Central memory CD8-positive, alpha-beta T cell (primary cell): Measurements from ENCODE around the gene CGNL1.

Source experiments
- ATAC-seq: fragments of 150-1000 bp; cut with Tn5 transposase; replicated peaks from 2 replicates; pipeline ENCODE4 v1.10.0; 2022; ENCODE audit warnings: mild to moderate bottlenecking, moderate FRiP score, moderate number of reproducible peaks; ENCODE audit not compliant: poor library complexity, severe bottlenecking; ENCODE audit errors: extremely low read depth
- DNase-seq, 2 donors: peaks; one replicate each; pipeline ENCODE4 v3.0.0; 2021; ENCODE audit warnings: low spot score in 2 of 2
- H3K27ac Mint-ChIP-seq: one replicate; pipeline ENCODE4 v1.8.0; 2022; ENCODE audit warnings: low read depth, mild to moderate bottlenecking, moderate library complexity, mixed read lengths
- H3K27me3 Mint-ChIP-seq: one replicate; pipeline ENCODE4 v1.8.0; 2022; ENCODE audit warnings: mixed read lengths
- H3K36me3 Mint-ChIP-seq: one replicate; pipeline ENCODE4 v1.8.0; 2022; ENCODE audit warnings: mild to moderate bottlenecking, moderate library complexity, mixed read lengths; ENCODE audit not compliant: insufficient read depth
- H3K4me1 Mint-ChIP-seq: one replicate; pipeline ENCODE4 v1.8.0; 2022; ENCODE audit warnings: mixed read lengths
- H3K4me3 Mint-ChIP-seq: one replicate; pipeline ENCODE4 v1.8.0; 2022; ENCODE audit warnings: mild to moderate bottlenecking, moderate library complexity, mixed read lengths
- H3K9me3 Mint-ChIP-seq: one replicate; pipeline ENCODE4 v1.8.0; 2022; ENCODE audit warnings: mixed read lengths

CGNL1 gene

GRCh38 chr15:57401546-57401945 is 25.2 kb downstream of the CGNL1 start:
- Mint-ChIP-seq H3K27ac (no peak overlapping the region), H3K36me3 (no peaks in the 10 kb centered on the region), H3K4me3 (no peak overlapping the region), H3K9me3 (no peaks in the 10 kb centered on the region), H3K27me3 (peaks cover 55% of the 10 kb centered on the region), H3K4me1 (no peaks in the 10 kb centered on the region)
- no peak for DNase-seq
- ATAC-seq, result no peak

- Mint-ChIP-seq H3K27ac (no peak overlapping the region), H3K27me3 (peaks cover 47% of the 10 kb centered on the region), H3K36me3 (no peaks in the 10 kb centered on the region), H3K4me3 (no peak overlapping the region), H3K4me1 (no peaks in the 10 kb centered on the region), H3K9me3 (no peaks in the 10 kb centered on the region)
- ATAC-seq (no peak), DNase-seq (no peak)
Measured at GRCh38 chr15:57403017-57403416, 26.7 kb downstream of the CGNL1 start.

- H3K27me3 Mint-ChIP-seq, result peaks cover 45% of the 10 kb centered on the region
- no peak overlapping the region for H3K27ac Mint-ChIP-seq
- H3K9me3 Mint-ChIP-seq, result no peaks in the 10 kb centered on the region
- no peak for DNase-seq
- H3K4me1 Mint-ChIP-seq, result no peaks in the 10 kb centered on the region
- no peaks in the 10 kb centered on the region for H3K36me3 Mint-ChIP-seq
- no peak overlapping the region for H3K4me3 Mint-ChIP-seq
- no peak for ATAC-seq
Measured at GRCh38 chr15:57403566-57404325, 27.4 kb downstream of the CGNL1 start.

DNA sequence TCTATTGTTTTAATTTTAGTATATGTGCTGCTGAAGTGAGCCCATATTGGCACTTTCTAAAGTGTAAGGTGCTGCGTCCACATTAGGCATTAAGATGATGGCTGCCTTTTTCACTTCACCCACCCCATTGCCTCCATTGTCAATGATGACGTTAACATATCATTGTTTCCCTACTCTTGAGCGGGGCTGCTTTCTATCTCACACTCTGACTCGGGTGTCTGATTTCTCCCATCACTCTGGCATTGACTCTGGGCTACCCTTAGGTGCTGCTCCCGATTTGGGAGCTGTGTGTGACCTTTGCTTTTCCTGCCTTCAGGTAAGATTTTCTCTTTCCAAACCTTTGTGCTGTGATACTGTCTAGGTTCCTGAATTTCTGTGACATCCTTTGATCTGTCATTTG is 28.8 kb downstream of the CGNL1 start:
- ATAC-seq (no peak), DNase-seq (no peak)
- Mint-ChIP-seq H3K27ac (no peak overlapping the region), H3K4me1 (no peaks in the 10 kb centered on the region), H3K27me3 (peaks cover 39% of the 10 kb centered on the region), H3K9me3 (no peaks in the 10 kb centered on the region), H3K36me3 (no peaks in the 10 kb centered on the region), H3K4me3 (no peak overlapping the region)

DNA sequence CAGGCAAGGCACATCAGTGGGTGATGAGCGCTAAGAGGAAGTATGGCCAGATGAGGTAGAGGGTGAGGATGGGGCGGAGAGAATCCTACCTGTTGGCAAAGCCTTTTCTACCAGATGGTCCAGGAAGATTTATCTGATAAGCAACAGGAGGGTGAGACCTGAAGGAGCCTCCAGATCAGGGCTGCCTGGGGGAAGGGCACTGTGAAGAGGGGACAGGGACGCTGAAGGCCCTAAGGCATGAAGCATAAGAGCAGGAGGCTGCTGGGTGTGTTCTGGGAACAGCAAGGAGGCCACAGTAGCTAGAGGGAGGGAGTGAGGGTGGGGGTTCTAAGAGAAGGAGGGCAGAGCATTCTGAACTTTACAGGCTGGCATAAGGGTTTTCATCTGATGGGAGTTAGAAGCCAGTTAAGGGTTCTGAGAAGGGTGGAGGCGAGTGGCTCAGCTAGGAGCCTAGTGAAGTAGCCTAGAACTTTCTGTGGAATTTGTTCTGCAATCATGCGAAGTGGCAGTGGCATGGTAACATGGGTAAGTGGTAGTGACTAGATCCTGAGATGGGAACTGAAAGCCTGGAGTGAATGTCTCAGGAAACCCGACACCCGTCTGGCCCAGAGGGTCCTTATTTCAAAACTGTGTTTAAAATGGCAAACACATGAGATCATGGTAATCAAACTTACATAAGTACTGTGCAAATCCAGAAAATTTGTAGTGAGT is 29.9 kb downstream of the CGNL1 start:
- ATAC-seq, result no peak
- H3K9me3 Mint-ChIP-seq, result no peaks in the 10 kb centered on the region
- no peak overlapping the region for H3K4me3 Mint-ChIP-seq
- H3K36me3 Mint-ChIP-seq, result no peaks in the 10 kb centered on the region
- no peaks in the 10 kb centered on the region for H3K4me1 Mint-ChIP-seq
- no peak overlapping the region for H3K27ac Mint-ChIP-seq
- H3K27me3 Mint-ChIP-seq, result peaks cover 35% of the 10 kb centered on the region
- no peak for DNase-seq

GRCh38 chr15:57410373-57410772 is 34.1 kb downstream of the CGNL1 start:
- ATAC-seq, result no peak
- Mint-ChIP-seq H3K4me1 (no peaks in the 10 kb centered on the region), H3K4me3 (no peak overlapping the region), H3K36me3 (peaks cover 2% of the 10 kb centered on the region), H3K9me3 (no peaks in the 10 kb centered on the region), H3K27ac (no peak overlapping the region), H3K27me3 (peaks cover 37% of the 10 kb centered on the region)
- DNase-seq, result no peak

- Mint-ChIP-seq H3K36me3 (peaks cover 2% of the 10 kb centered on the region), H3K27me3 (peaks cover 26% of the 10 kb centered on the region)
Measured at GRCh38 chr15:57411945-57412768, 35.9 kb downstream of the CGNL1 start.

GRCh38 chr15:57415602-57416001 is 39.3 kb downstream of the CGNL1 start:
- H3K9me3 Mint-ChIP-seq, result no peaks in the 10 kb centered on the region
- H3K4me3 Mint-ChIP-seq, result no peak overlapping the region
- H3K27me3 Mint-ChIP-seq, result peaks cover 17% of the 10 kb centered on the region
- no peak overlapping the region for H3K27ac Mint-ChIP-seq
- no peaks in the 10 kb centered on the region for H3K4me1 Mint-ChIP-seq
- H3K36me3 Mint-ChIP-seq, result peaks cover 2% of the 10 kb centered on the region
- DNase-seq, result no peak
- ATAC-seq, result no peak

More at GRCh38 chr15:57411945-57412768, 35.9 kb downstream of the CGNL1 start:
- no peak for DNase-seq
- Mint-ChIP-seq H3K4me3 (no peak overlapping the region), H3K4me1 (no peaks in the 10 kb centered on the region), H3K27ac (no peak overlapping the region), H3K9me3 (no peaks in the 10 kb centered on the region)
- ATAC-seq, result no peak

DNA sequence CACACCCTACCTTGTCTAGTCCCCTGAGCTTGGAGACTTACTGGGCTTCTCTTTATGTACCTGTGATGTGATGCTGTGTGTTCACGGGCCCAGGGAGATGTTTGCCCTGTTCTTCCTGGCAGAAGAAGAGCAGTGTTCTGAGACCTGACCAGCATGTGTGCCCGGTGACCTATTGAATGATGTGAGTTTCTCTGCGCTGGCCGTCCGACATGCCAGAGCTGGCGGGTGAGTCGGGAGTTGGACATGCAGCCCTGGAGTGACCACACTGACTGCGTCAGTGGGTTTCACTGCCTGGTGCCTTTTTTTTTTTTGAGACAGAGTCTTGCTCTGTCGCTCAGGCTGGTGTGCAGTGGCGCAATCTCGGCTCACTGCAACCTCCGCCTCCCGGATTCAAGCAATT is 42.3 kb downstream of the CGNL1 start:
- no peaks in the 10 kb centered on the region for H3K9me3 Mint-ChIP-seq
- H3K4me1 Mint-ChIP-seq, result no peaks in the 10 kb centered on the region
- peaks cover 22% of the 10 kb centered on the region for H3K27me3 Mint-ChIP-seq
- H3K36me3 Mint-ChIP-seq, result no peaks in the 10 kb centered on the region
- no peak for DNase-seq
- no peak for ATAC-seq
- no peak overlapping the region for H3K27ac Mint-ChIP-seq
- no peak overlapping the region for H3K4me3 Mint-ChIP-seq

GRCh38 chr15:57419335-57419734 is 43.0 kb downstream of the CGNL1 start:
- H3K4me3 Mint-ChIP-seq, result no peak overlapping the region
- no peaks in the 10 kb centered on the region for H3K9me3 Mint-ChIP-seq
- H3K4me1 Mint-ChIP-seq, result no peaks in the 10 kb centered on the region
- no peak overlapping the region for H3K27ac Mint-ChIP-seq
- H3K27me3 Mint-ChIP-seq, result peaks cover 29% of the 10 kb centered on the region
- H3K36me3 Mint-ChIP-seq, result no peaks in the 10 kb centered on the region
- no peak for ATAC-seq
- DNase-seq, result no peak

- Mint-ChIP-seq H3K9me3 (no peaks in the 10 kb centered on the region), H3K27me3 (peaks cover 32% of the 10 kb centered on the region), H3K4me1 (no peaks in the 10 kb centered on the region), H3K36me3 (no peaks in the 10 kb centered on the region), H3K27ac (no peak overlapping the region), H3K4me3 (no peak overlapping the region)
- ATAC-seq (no peak), DNase-seq (no peak)
Measured at GRCh38 chr15:57421110-57421509, 44.8 kb downstream of the CGNL1 start.

DNA sequence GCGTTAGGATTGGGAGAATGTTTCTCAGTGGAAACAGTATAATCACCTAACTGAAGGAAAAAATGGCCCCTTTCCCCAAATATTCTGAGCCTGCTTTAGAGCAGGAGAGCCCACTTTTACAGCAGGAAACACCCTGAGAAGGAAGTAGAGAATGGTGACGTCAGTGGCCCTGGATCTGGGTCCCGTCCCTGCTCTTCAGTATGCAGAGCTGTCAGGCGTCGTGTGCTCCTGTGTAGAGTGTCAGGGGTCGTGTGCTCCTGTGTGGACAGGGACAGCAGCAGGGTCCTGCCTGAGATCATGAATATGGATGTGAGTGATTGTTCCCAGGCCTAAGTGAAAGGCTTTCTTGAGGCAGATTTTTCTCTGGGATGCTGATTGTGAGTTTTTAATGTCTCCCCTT is 45.2 kb downstream of the CGNL1 start:
- Mint-ChIP-seq H3K27me3 (peaks cover 36% of the 10 kb centered on the region), H3K36me3 (no peaks in the 10 kb centered on the region), H3K9me3 (no peaks in the 10 kb centered on the region), H3K4me1 (no peaks in the 10 kb centered on the region), H3K27ac (no peak overlapping the region), H3K4me3 (no peak overlapping the region)
- no peak for ATAC-seq
- no peak for DNase-seq
